Adipose tissue (tissue), 3 donors: ENCODE data around the gene PSMC6. TPM values are rescaled to one million over a fixed set of nuclear protein-coding genes. Genes with fewer than 3 reads are reported as not detected.
A peak's percentile ranks its signal among the peaks of the same experiment; 100 is the strongest.

ENCODE experiments used
- H3K27ac ChIP-seq: one replicate; pipeline ENCODE4 v1.5.1; 2013; ENCODE audit warnings: low read depth, low read length
- WGBS, 3 donors: extraction: QIAGEN DNeasy Blood & Tissue Kit; methylation state at CpG; one replicate each; pipeline ENCODE4 v1.1.7; 2013; 5-methylcytosine and 5-hydroxymethylcytosine counted together
- polyA plus RNA-seq, 3 donors: library from polyadenylated mRNA; stranded (reverse); fragments of 200-250 nt; gene quantifications; one replicate each; pipeline ENCODE4 v1.2.3, GENCODE V29; 2013
- donor health status: healthy with polysubstance abuse.
- donor health status: Bipolar disorder and iron deficiency.
- donor health status: healthy.

PSMC6 gene
- 10 to 100 TPM; 40.4 to 66.6 (median 53.8) TPM for polyA plus RNA-seq

DNA sequence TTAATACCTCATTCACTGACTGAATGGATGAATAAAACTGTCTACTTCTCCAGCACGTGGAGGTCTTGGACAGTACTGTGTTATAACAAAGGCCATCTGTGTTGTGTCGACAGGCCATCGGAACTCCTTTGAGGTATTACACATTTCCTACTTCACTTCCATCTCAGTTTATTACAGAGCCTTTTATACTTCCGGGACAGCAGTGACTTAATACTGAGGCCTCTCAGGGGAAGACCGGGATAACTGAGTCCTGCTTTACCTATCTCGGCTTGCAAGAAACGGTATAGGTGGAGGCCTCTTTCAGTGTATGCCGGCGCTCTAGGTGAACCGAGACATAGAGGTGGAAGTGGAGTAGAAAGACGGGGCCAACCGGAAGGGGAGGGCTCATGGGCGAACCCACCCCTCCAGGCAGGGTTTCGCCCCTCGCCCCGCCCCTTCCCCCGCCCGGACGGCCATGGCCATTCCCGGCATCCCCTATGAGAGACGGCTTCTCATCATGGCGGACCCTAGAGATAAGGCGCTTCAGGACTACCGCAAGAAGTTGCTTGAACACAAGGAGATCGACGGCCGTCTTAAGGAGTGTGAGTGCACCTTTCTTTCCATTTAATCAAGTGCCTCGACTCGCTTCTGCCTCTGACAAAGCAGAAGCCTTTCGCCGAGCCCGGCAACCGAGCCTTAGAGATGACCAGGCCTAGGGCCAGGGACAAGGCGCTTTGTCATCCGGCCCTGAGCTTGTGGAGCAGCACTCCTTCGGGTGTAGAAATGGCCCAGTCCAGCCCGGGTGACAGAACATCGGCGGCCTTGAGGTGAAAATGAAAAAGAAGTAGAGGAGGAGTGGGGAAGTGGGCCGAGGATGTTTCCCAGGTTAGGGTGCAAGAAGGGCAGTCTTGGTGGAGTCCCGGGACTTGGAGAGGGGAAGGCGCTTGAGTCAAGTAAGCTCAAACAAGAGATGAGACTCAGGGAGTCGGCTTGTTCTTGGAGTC, at the start of gene PSMC6:
Gene PSMC6 (plus strand): TSS at position 477 of the 983 bp plus-strand sequence. CDS start 20 bp downstream, at position 497.
- 0% methylated on average over 40 to 43 of the region's 43 CpGs for WGBS, 3 donors
- peak within 1 kb of the TSS; percentile 82 for H3K27ac ChIP-seq

DNA sequence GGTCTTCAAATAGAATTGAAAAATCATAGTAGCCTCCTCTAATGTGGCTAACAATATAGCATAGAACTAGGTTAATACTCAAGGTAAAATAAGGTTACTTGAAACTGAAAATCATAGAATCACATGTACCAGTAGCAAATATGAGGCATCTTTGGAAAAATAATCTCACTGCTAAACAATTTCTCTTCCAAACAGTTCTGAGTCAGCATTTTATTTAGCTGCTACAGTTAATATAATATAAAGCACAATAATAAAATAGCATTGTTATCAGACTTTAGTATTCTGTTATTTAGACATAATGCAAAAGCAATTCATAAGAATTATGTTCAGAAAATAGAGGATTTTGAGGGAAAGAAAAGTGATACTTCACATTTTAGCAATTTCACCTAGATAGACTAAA, 46.7 kb upstream of the PSMC6 start:
- no peak overlapping the region for H3K27ac ChIP-seq

- 89 to 98% (median 95%) methylated on average over 1 of the region's 1 CpG for WGBS, 3 donors
- no peak overlapping the region for H3K27ac ChIP-seq
Measured at GRCh38 chr14:52660832-52661231, 46.2 kb upstream of the PSMC6 start.

DNA sequence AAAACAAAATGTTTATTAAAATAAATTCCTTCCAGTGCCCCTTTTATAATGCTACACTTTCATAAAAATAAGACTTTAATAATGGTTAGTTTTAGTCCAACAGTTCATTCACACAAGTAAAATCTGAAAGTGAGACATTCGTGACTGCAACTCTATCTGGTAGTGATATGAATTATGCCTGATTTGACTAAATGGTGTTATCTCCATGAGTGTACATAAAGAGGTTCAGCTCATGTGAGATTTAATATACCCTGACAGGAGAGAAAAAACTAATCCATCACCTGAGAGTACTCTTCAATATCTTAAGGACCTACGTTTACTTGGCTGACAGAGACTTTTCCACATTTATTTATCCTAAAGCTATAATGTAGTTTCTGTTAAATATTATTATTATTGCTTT, 45.7 kb upstream of the PSMC6 start:
- WGBS, 3 donors: 77 to 94% (median 94%) methylated on average over 2 of the region's 2 CpGs
- H3K27ac ChIP-seq: no peak overlapping the region

GRCh38 chr14:52663850-52664249, 43.1 kb upstream of the PSMC6 start:
- no peak overlapping the region for H3K27ac ChIP-seq
- 85 to 89% (median 85%) methylated on average over 2 of the region's 2 CpGs for WGBS, 3 donors

- WGBS, 3 donors: 94 to 99% (median 95%) methylated on average over 2 of the region's 2 CpGs
- H3K27ac ChIP-seq: no peak overlapping the region
Measured at GRCh38 chr14:52678591-52678990, 28.4 kb upstream of the PSMC6 start.

- 64 to 91% (median 90%) methylated on average over 2 of the region's 2 CpGs for WGBS, 3 donors
- no peak overlapping the region for H3K27ac ChIP-seq
Measured at GRCh38 chr14:52683985-52684520, 22.9 kb upstream of the PSMC6 start.

- no peak overlapping the region for H3K27ac ChIP-seq
- 91 to 100% (median 92%) methylated on average over 1 of the region's 1 CpG for WGBS, 3 donors
Measured at GRCh38 chr14:52686176-52686575, 20.8 kb upstream of the PSMC6 start.

DNA sequence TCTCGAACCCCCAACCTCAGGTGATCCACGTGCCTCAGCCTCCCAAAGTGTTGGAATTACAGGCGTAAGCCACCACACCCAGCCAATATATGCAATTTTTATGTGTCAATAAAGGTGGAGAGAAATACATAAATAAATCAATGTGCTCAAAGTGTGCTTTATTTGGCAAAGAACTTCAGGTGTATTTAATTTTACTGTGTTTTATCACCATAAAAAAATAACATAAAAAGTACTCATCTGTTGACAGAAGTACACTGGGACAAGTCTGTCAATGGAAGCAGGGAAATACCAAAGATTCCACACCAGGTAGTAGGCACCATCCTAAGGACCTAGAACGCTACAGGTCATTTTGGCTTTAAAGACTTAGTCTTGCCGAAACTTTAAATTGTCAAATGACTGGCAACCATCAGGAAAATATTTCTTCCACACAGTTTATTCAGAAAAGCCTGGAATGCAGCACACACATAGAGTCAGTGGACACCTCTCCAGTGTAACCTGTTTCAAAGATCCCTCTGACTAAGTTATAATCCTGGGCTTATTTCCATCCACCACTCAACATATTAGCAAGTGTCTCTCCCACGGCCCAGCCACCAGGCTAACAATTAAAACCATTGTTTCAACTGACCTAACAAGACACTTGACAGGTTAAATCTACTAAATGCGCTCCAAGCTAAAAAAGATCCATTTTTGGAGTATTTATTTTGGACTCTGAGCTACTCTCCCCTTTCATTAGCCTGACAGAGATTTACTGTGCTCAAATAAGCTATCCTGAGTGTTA, 15.8 kb upstream of the PSMC6 start:
- 70 to 94% (median 90%) methylated on average over 7 of the region's 7 CpGs for WGBS, 3 donors

DNA sequence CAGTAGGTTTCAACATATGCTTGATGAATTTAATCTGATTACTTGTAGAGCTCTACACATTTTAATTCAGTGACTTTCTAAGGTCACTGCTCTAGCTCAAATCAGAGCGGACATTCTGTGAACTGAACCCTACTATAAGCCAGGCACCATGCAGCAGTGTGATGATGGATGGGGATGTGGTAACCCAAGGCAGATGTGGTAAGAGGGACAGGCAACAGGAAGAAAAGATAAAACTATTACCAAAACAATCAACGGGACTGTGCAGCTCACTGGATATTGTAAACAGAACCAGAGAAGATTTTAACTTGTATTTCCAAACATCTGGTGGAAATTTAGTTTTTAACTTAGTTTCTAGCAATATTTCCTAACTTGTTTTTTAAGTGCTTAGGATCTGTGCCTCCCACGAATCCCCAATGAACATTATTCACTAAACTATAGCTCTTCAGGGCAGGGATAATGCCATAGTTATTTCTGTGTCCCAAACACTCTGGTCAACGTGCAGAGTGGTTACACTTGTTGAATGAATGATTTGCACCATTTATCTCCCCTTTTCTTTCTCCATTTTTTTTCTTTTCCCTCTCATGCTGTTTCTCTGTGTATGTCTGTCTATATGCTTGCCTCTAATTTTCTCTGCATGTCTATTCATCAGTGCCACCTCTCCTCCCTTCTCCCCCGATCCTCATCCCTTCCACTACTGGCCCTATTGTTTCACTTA, 14.6 kb upstream of the PSMC6 start:
- 44 to 55% (median 44%) methylated on average over 5 of the region's 5 CpGs for WGBS, 3 donors
- H3K27ac ChIP-seq: no peak overlapping the region

More for the DNA sequence above, 15.8 kb upstream of the PSMC6 start:
- H3K27ac ChIP-seq: no peak overlapping the region

DNA sequence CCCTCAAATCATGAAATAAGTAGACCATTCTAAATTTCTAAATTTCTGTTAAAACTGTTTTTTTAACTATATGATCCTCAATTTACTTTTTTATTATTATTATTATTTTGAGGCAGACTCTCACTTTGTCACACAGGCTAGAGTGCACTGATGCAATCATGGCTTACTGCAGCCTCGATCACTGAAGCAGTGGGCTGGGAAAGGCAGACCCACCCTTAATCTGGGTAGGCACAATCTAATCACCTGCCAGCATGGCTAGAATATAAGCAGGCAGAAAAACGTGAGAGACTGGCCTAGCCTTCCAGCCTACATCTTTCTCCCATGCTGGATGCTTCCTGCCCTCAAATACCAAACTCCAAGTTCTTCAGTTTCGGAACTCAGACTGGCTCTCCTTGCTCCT, 14.0 kb upstream of the PSMC6 start:
- H3K27ac ChIP-seq: no peak overlapping the region
- 66 to 70% (median 69%) methylated on average over 3 of the region's 3 CpGs for WGBS, 3 donors

DNA sequence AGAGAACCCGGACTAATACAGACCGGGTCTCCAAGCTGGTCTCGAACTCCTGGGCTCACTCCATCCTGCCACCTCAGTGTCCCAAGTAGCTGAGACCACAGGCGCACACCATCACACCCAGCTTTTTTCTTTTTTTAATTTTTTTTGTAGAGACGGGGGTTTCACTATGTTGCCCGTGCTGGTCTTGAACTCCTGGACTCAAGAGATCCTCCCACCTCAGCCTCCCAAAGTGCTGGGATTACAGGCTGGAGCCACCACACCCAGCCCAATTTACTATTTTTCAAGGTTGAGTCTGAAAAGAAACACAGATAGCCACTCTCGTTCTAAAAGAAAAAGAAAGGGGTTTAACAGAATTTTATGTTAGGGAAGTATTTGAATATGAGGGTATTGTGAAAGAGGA, 13.5 kb upstream of the PSMC6 start:
- no peak overlapping the region for H3K27ac ChIP-seq
- 86 to 89% (median 88%) methylated on average over 7 of the region's 7 CpGs for WGBS, 3 donors

DNA sequence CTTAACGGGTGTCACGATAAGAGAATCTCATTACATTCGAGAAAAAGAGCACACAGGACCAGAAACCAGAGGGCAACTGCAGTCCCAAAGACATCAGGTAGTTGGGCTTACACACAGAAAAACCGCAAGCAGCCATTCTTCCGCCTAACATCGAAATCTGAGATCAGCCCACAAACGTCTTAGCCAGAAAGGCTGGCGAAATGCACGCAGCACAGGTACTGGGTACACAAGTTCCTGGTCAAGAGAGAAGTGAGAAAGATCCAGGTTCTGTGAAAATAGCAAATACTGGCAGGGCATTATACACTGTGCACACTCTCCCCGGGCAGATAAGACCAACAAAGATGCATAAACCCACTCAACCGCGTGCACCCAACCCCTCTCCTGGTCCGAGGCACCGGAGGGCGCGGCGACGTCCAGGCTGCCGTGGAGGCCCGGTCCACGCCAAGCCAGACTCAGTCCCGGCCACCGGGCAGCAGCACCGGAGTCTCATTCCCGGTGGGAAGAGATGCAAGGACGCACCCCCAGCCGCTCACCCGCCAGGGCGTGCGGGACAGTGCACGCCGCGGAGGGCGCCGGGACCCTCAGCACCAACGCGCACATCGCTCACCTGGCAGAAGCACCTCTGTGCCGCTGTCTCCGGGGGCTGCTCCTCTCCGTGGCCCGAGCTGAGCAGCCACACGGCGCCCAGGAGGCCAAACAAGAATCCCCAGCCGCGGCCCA, 12.1 kb upstream of the PSMC6 start:
- WGBS, 3 donors: 1% methylated on average over 33 to 46 of the region's 46 CpGs
- H3K27ac ChIP-seq: peak overlapping the region; percentile 97

GRCh38 chr14:52695481-52696091, 11.4 kb upstream of the PSMC6 start, which contains the start of gene ERO1A:
ERO1A (minus strand) TSS chr14:52695558; CDS start chr14:52695481, 77 bp downstream.
- peak within 1 kb of the TSS; percentile 97 for H3K27ac ChIP-seq
- 1% methylated on average over 56 to 78 of the region's 78 CpGs for WGBS, 3 donors

DNA sequence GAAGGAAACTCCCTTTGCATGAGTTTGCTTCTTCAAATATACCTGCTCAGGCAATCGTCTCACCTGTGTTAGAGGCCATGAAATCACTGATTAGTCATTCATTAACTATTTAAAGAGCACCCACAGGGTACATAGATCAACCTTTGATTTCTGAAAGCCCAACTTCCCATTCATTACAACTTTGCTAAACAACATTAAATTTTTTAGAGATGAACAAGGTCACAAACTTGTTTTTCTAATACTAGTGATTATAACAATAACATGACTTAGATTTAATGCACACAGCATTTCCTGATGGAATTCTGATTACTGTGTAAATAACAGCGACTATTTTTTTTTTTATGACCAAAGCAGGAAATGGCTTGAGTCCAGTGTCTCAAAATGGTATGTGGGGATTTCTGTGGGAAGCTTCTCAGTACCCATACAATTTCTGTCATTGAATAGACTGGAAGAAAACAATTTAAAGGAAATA, 6.3 kb upstream of the PSMC6 start:
- WGBS, 3 donors: 7 to 46% (median 39%) methylated on average over 2 of the region's 2 CpGs
- no peak overlapping the region for H3K27ac ChIP-seq

DNA sequence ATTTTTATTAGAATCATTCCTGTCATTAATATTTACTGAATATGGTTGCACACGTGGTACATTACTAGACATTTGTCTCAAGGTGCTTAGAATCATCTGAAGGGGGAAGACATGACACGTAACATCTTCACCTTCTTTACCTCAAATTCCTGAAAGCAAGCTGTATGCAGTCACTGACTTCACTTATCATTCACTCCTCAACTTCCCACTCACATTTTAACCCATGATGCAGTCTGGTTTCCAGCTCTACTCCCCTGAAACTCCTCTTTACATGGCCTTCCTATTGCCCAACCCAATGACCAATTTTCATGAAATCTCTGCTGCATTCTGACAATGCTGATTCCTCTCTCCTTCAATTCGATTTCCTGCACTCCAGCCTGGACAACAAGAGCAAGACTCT, 5.8 kb upstream of the PSMC6 start:
- WGBS, 3 donors: 66 to 70% (median 68%) methylated on average over 3 of the region's 3 CpGs

GRCh38 chr14:52703225-52703624, 3.8 kb upstream of the PSMC6 start:
- H3K27ac ChIP-seq: no peak overlapping the region
- WGBS, 3 donors: 50 to 76% (median 60%) methylated on average over 3 of the region's 3 CpGs

More for the DNA sequence above, 5.8 kb upstream of the PSMC6 start:
- H3K27ac ChIP-seq: no peak overlapping the region
